SK-N-MC (cell line): ENCODE results near the gene RAB3GAP1.

Experiments
- EZH2 ChIP-seq: fragments of 200-600 bp; sonication (generic); IDR thresholded peaks from one replicate; pipeline ENCODE4 v1.6.1; 2017; ENCODE audit warnings: antibody characterized with exemption
- POLR2AphosphoS5 ChIP-seq: IDR thresholded peaks from 2 replicates; pipeline ENCODE4 v1.6.1; 2012; ENCODE audit warnings: mild to moderate bottlenecking, low read depth, low read length, borderline replicate concordance

GRCh38 chr2:135182601-135183000, 130.5 kb downstream of the RAB3GAP1 start:
- TF ChIP-seq EZH2 (no peak), POLR2AphosphoS5 (no peak)
